Pancreas (tissue), 10 donors: ENCODE measurements around the gene DOCK10. TPM values are rescaled to one million over a fixed set of nuclear protein-coding genes. Genes with fewer than 3 reads are reported as not detected.

Experiments used
- ATAC-seq, 4 donors: fragments of 200-7000 bp; cut with Tn5 transposase; one replicate each; pipeline versions ENCODE4 v1.8.0 to v1.9.1; 2020; ENCODE audit warnings: mild to moderate bottlenecking in 4 of 4, moderate library complexity in 4 of 4
- DNase-seq, 6 donors: peaks; one replicate each; pipeline ENCODE4 v3.0.0-alpha.2; 2020
- FAIRE-seq: peaks from 2 replicates; lab custom pipeline; 2012; peaks lifted over from hg19 to GRCh38; lab: Jason Lieb, UNC
- H3K27ac ChIP-seq, 4 donors: fragments of 200-600 bp; sonication (generic); 1 replicate in 3 of 4; 2 replicates in 1 of 4; pipeline versions ENCODE4 v1.5.0 to v1.8.0; 2020
- H3K27me3 ChIP-seq, 4 donors: fragments of 200-600 bp; one replicate each; pipeline ENCODE4 v1.8.0; 2021
- H3K36me3 ChIP-seq, 3 donors: fragments of 200-600 bp; sonication (generic) in 1 of 3; one replicate each; pipeline versions ENCODE4 v1.5.0 to v1.8.0; 2020 to 2021
- H3K4me1 ChIP-seq, 3 donors: fragments of 200-600 bp; one replicate each; pipeline ENCODE4 v1.8.0; 2021
- H3K4me3 ChIP-seq, 4 donors: fragments of 200-600 bp; sonication (generic) in 2 of 4; one replicate each; pipeline versions ENCODE4 v1.5.0 to v1.8.0; 2020 to 2021
- H3K9me3 ChIP-seq, 4 donors: fragments of 200-600 bp; one replicate each; pipeline ENCODE4 v1.8.0; 2021
- CTCF ChIP-seq, 4 donors: fragments of 200-600 bp; sonication (generic) in 3 of 4; IDR thresholded peaks; one replicate each; pipeline versions ENCODE4 v1.5.0 to v1.8.0; 2021; ENCODE audit warnings: antibody characterized with exemption in 4 of 4
- WGBS, 2 donors: extraction: QIAGEN DNeasy Blood & Tissue Kit; methylation state at CpG; one replicate each; pipeline ENCODE4 v1.1.7; 2013; 5-methylcytosine and 5-hydroxymethylcytosine counted together
- intact Hi-C, 3 donors: fragments of 100-400 bp; cut with DNase I; formaldehyde crosslinking; loops; one replicate each; pipeline versions ENCODE4 v1.11.1 to v1.14.2; 2022
- microRNA-seq, 2 donors: library from miRNA; unstranded; fragments of <30 nt; microRNA quantifications; one replicate each; pipeline versions ENCODE4 to v1.1.0, GENCODE V29; 2019 to 2020
- polyA plus RNA-seq, 2 donors: library from polyadenylated mRNA; stranded (reverse); fragments of 200-250 nt; gene quantifications; one replicate each; pipeline ENCODE4 v1.2.3, GENCODE V29; 2013
- total RNA-seq, 6 donors: library from RNA; stranded (reverse); fragmentation: NEBNext Ultra II Directional in 4 of 6; extraction: Animal tissue kit (Norgen Biotek cat#: 25700) in 4 of 6; gene quantifications; one replicate each; pipeline versions ENCODE4 v1.2.1 to v1.2.4, GENCODE V29; 2021 to 2023
- donor health status: healthy with polysubstance abuse.
- donor health status: DM: no; HTN: no; CAD: no; lungs with moderate emphysema.
- donor health status: DM: no; HTN: no; CAD: no.
- donor health status: control.
- donor health status: control.
- donor health status: Bipolar disorder and iron deficiency.
- donor health status: DM: yes; HTN: yes; CAD: no.
- donor health status: DM: no; HTN: no; CAD: no.
- donor health status: DM: no; HTN: no; CAD: no.
- donor health status: DM: yes; HTN: yes; CAD: no.

DOCK10 gene
- total and polyA plus RNA-seq, 8 donors, result 0.95 to 16.3 (median 2.7) TPM

DNA sequence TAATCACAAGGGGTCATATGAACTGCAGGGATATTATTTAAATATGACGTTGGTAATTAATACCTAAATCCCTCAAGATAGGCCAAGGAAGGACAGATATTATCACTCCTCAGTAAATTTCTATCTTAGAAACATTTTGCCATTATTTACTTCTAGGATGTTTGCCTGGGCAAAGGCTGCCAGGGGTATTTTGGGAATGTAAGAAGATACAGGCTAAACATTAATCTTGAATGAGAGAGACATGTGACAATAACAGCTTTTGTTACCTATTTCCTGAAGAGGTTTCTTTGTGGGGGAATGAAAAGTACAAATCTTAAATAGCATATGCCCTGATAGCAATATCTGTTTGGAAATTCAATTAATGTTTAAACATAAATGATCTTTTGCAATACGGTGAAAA lies 325.3 kb downstream of the DOCK10 start:
- H3K9me3 ChIP-seq, result no peaks in the 10 kb centered on the region
- TF ChIP-seq CTCF (IDR thresholded peaks at IDR 0.05), result no peak

DNA sequence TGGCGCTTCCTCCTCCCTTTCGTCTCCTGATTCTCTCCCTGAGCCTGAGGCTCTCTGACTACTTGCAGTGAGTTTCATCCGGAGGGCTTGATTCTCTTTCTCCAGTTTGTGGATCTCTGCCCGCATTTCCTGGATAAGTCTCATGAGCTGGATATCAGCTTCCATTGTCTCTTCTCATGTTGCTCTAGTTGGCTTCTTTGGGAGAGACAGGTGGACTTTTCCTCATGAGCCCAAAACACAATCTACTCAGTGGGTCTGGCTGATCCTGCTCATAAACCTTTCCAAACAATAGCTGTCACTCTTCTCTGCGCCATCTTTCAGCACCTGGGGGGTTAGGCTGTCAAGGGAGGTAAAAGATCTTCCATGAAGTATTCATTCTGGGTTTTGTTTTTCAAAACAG lies 326.1 kb downstream of the DOCK10 start, which contains the start of gene CCDC195:
Gene CCDC195, minus strand, starts transcription at position 165 of the 400 bp plus-strand sequence. Its CDS starts 0 bp downstream, at position 165.
- H3K36me3 ChIP-seq, result no peaks in the 10 kb centered on the region
- no peak within 1 kb of the TSS for H3K4me3 ChIP-seq
- no peak for FAIRE-seq
- intact Hi-C loops, result no loop called here
- no peaks in the 10 kb centered on the region for H3K27me3 ChIP-seq
- no peak for TF ChIP-seq CTCF (IDR thresholded peaks at IDR 0.05)
- WGBS, 2 donors, result 72 to 77% methylated on average over 5 of the region's 5 CpGs
- no peaks in the 10 kb centered on the region for H3K4me1 ChIP-seq
- no peak for DNase-seq
- H3K9me3 ChIP-seq, result no peaks in the 10 kb centered on the region
- H3K27ac ChIP-seq, result no peak within 1 kb of the TSS
- no peak for ATAC-seq

More for the DNA sequence above, 325.3 kb downstream of the DOCK10 start:
- no peaks in the 10 kb centered on the region for H3K36me3 ChIP-seq
- H3K27me3 ChIP-seq, result no peaks in the 10 kb centered on the region
- FAIRE-seq (no peak), DNase-seq (no peak), ATAC-seq (no peak)
- no peak overlapping the region for H3K4me3 ChIP-seq
- intact Hi-C loops, result no loop called here
- H3K4me1 ChIP-seq, result no peaks in the 10 kb centered on the region
- 19 to 31% methylated on average over 2 of the region's 2 CpGs for WGBS, 2 donors
- no peak overlapping the region for H3K27ac ChIP-seq

Small RNA genes within 50 kb of the gene (microRNA-seq; reads per million reads assigned to microRNA genes)
- 0 reads per million in 2 donors for gene MIR4439
